GM23338 (cell line): ENCODE measurements around the gene NSMCE1. TPM values are rescaled to one million over a fixed set of nuclear protein-coding genes. Genes with fewer than 3 reads are reported as not detected.

Experiments used
- ATAC-seq: fragments of 200-7000 bp; cut with Tn5 transposase; 3 replicates; pipeline ENCODE4 v1.9.1; 2020
- DNase-seq: peaks from one replicate; pipeline ENCODE4 v3.0.0-alpha.2; 2015; ENCODE audit warnings: low spot score
- H2AFZ ChIP-seq: fragments of 200-600 bp; sonication (generic); 2 replicates; pipeline ENCODE4 v1.8.0; 2016; ENCODE audit warnings: antibody characterized with exemption, mild to moderate bottlenecking, moderate library complexity
- H3F3A ChIP-seq: fragments of 200-600 bp; sonication (generic); replicated peaks from 2 replicates; pipeline ENCODE4 v1.8.0; 2017; ENCODE audit warnings: antibody characterized with exemption, mixed run types, low read depth
- H3K27ac ChIP-seq: fragments of 200-600 bp; sonication (generic); 2 replicates; pipeline ENCODE4 v1.6.1; 2016; ENCODE audit warnings: low read depth
- H3K27me3 ChIP-seq: fragments of 200-600 bp; sonication (generic); 2 replicates; pipeline ENCODE4 v1.8.0; 2016; ENCODE audit warnings: mild to moderate bottlenecking, mixed run types, moderate library complexity; ENCODE audit not compliant: insufficient read depth
- H3K36me3 ChIP-seq: fragments of 200-600 bp; sonication (generic); 2 replicates; pipeline ENCODE4 v1.8.0; 2016; ENCODE audit warnings: mild to moderate bottlenecking; ENCODE audit not compliant: insufficient read depth
- H3K4me1 ChIP-seq: fragments of 200-600 bp; sonication (generic); 2 replicates; pipeline ENCODE4 v1.8.0; 2016; ENCODE audit warnings: mild to moderate bottlenecking, moderate library complexity; ENCODE audit not compliant: insufficient read depth
- H3K4me2 ChIP-seq: fragments of 200-600 bp; sonication (generic); 2 replicates; pipeline ENCODE4 v1.7.1; 2017; ENCODE audit warnings: mixed run types
- H3K4me3 ChIP-seq: fragments of 200-600 bp; sonication (generic); 2 replicates; pipeline ENCODE4 v1.6.1; 2016; ENCODE audit warnings: mixed run types
- H3K79me2 ChIP-seq: fragments of 200-600 bp; sonication (generic); replicated peaks from 2 replicates; pipeline ENCODE4 v1.8.0; 2017; ENCODE audit warnings: mild to moderate bottlenecking; ENCODE audit not compliant: insufficient read depth
- H3K9me2 ChIP-seq: fragments of 200-600 bp; sonication (generic); 2 replicates; pipeline ENCODE4 v1.8.0; 2017; ENCODE audit not compliant: insufficient read depth
- H4K20me1 ChIP-seq: fragments of 200-600 bp; sonication (generic); replicated peaks from 2 replicates; pipeline ENCODE4 v1.8.0; 2017; ENCODE audit warnings: mild to moderate bottlenecking; ENCODE audit not compliant: insufficient read depth
- H3K27ac Mint-ChIP-seq: 2 replicates; pipeline ENCODE4 v1.8.0; 2020; ENCODE audit warnings: inconsistent platforms, mild to moderate bottlenecking, moderate library complexity, mixed read lengths
- H3K27me3 Mint-ChIP-seq: 3 replicates; pipeline ENCODE4 v1.8.0; 2022; ENCODE audit warnings: low read depth, mild to moderate bottlenecking, moderate library complexity, mixed read lengths, inconsistent platforms; ENCODE audit not compliant: insufficient read depth, poor library complexity
- H3K36me3 Mint-ChIP-seq: 3 replicates; pipeline ENCODE4 v1.8.0; 2021; ENCODE audit warnings: low read depth, mild to moderate bottlenecking, inconsistent platforms, moderate library complexity, mixed read lengths
- H3K4me1 Mint-ChIP-seq: 3 replicates; pipeline ENCODE4 v1.8.0; 2020; ENCODE audit warnings: mild to moderate bottlenecking, inconsistent platforms, mixed read lengths
- H3K4me3 Mint-ChIP-seq: 3 replicates; pipeline ENCODE4 v1.8.0; 2021; ENCODE audit warnings: moderate library complexity, mild to moderate bottlenecking, inconsistent platforms, mixed read lengths
- H3K9me3 Mint-ChIP-seq: 3 replicates; pipeline ENCODE4 v1.8.0; 2020; ENCODE audit warnings: moderate library complexity, mild to moderate bottlenecking, inconsistent platforms, mixed read lengths
- CREB1 ChIP-seq: fragments of 250-450 bp; sonication (Bioruptor Pico); IDR thresholded peaks from 2 replicates; pipeline ENCODE4 v1.5.0; 2020; ENCODE audit warnings: low read depth, mild to moderate bottlenecking, moderate library complexity
- EZH2 ChIP-seq: fragments of 200-600 bp; sonication (generic); IDR thresholded peaks from one replicate; pipeline ENCODE4 v1.8.0; 2017; ENCODE audit warnings: antibody characterized with exemption, mild to moderate bottlenecking, low read depth; ENCODE audit not compliant: unreplicated experiment
- NANOG ChIP-seq: IDR thresholded peaks from 2 replicates; pipeline ENCODE4 v1.6.1; 2016; ENCODE audit warnings: antibody characterized with exemption, borderline replicate concordance
- STAT1 ChIP-seq: IDR thresholded peaks from one replicate; pipeline ENCODE4 v1.6.1; 2016; ENCODE audit warnings: antibody characterized with exemption; ENCODE audit not compliant: unreplicated experiment
- ZNF114 ChIP-seq: fragments of 250-450 bp; sonication (Bioruptor Pico); IDR thresholded peaks from 2 replicates; pipeline ENCODE4 v1.5.0; 2020; ENCODE audit warnings: mild to moderate bottlenecking, moderate library complexity
- polyA plus RNA-seq: library from polyadenylated mRNA; unstranded; fragments of >200 nt; fragmentation: Nextera tagmentation; extraction: Ambion mirVana; gene quantifications from 2 replicates; pipeline ENCODE4 v1.2.1, GENCODE V29; 2016
- total RNA-seq: library from RNA; depleted of rRNA; stranded (reverse); fragments of >200 nt; shearing (Covaris generic); gene quantifications from 2 replicates; pipeline ENCODE4 v1.2.3, GENCODE V29; 2014
- TF ChIP-seq, protein P1 (sequence below): IDR thresholded peaks from one replicate; pipeline ENCODE4 v1.6.1; 2018; ENCODE audit warnings: antibody characterized with exemption; ENCODE audit not compliant: unreplicated experiment
- TF ChIP-seq, protein P2 (sequence below): IDR thresholded peaks from 2 replicates; pipeline ENCODE4 v1.6.1; 2016; ENCODE audit warnings: antibody characterized with exemption
- TF ChIP-seq, protein P3 (sequence below): fragments of 250-450 bp; sonication (Bioruptor Pico); IDR thresholded peaks from 2 replicates; pipeline ENCODE4 v1.5.0; 2020; ENCODE audit warnings: mild to moderate bottlenecking, moderate library complexity

Gene NSMCE1
- total and polyA plus RNA-seq, 2 experiments from 2014 or later = 30.6 to 50.8 TPM

DNA sequence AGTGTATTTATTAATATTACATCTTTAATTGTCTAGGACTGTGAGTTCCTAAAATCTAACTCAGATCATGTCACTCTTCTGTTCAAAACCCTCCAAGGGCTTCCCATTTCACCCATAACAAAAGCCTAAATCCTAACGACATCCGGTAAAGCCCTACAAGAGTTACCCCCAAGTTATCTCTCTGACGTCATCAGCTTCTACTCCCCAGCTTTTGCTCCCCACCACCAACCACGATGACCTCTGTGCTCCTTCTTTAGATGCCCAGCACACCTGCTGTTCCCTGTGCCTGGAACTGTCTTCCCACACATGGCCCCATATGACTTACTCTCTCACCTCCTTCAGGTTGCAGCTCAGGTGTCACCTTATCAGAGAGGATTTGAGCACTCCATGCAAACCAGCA, 71.6 kb downstream of the NSMCE1 start:
- H3K27me3 Mint-ChIP-seq = peaks cover 16% of the 10 kb centered on the region
- Histone ChIP-seq H3K36me3 (no peaks in the 10 kb centered on the region), H3F3A (no peaks in the 10 kb centered on the region), H4K20me1 (no peaks in the 10 kb centered on the region), H3K27me3 (no peaks in the 10 kb centered on the region), H3K4me2 (no peak overlapping the region), H3K4me1 (no peaks in the 10 kb centered on the region), H2AFZ (no peak overlapping the region), H3K27ac (no peak overlapping the region), H3K9me2 (no peaks in the 10 kb centered on the region), H3K4me3 (no peak overlapping the region), H3K79me2 (no peaks in the 10 kb centered on the region)
- H3K36me3 Mint-ChIP-seq = no peaks in the 10 kb centered on the region
- ATAC-seq (no peak), DNase-seq (no peak)
- no peak overlapping the region for H3K27ac Mint-ChIP-seq
- TF ChIP-seq ZNF114 (CRISPR knock-in tag) = no peak
- TF ChIP-seq, protein P1, sequence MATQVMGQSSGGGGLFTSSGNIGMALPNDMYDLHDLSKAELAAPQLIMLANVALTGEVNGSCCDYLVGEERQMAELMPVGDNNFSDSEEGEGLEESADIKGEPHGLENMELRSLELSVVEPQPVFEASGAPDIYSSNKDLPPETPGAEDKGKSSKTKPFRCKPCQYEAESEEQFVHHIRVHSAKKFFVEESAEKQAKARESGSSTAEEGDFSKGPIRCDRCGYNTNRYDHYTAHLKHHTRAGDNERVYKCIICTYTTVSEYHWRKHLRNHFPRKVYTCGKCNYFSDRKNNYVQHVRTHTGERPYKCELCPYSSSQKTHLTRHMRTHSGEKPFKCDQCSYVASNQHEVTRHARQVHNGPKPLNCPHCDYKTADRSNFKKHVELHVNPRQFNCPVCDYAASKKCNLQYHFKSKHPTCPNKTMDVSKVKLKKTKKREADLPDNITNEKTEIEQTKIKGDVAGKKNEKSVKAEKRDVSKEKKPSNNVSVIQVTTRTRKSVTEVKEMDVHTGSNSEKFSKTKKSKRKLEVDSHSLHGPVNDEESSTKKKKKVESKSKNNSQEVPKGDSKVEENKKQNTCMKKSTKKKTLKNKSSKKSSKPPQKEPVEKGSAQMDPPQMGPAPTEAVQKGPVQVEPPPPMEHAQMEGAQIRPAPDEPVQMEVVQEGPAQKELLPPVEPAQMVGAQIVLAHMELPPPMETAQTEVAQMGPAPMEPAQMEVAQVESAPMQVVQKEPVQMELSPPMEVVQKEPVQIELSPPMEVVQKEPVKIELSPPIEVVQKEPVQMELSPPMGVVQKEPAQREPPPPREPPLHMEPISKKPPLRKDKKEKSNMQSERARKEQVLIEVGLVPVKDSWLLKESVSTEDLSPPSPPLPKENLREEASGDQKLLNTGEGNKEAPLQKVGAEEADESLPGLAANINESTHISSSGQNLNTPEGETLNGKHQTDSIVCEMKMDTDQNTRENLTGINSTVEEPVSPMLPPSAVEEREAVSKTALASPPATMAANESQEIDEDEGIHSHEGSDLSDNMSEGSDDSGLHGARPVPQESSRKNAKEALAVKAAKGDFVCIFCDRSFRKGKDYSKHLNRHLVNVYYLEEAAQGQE = no peak
- TF ChIP-seq, protein P2, sequence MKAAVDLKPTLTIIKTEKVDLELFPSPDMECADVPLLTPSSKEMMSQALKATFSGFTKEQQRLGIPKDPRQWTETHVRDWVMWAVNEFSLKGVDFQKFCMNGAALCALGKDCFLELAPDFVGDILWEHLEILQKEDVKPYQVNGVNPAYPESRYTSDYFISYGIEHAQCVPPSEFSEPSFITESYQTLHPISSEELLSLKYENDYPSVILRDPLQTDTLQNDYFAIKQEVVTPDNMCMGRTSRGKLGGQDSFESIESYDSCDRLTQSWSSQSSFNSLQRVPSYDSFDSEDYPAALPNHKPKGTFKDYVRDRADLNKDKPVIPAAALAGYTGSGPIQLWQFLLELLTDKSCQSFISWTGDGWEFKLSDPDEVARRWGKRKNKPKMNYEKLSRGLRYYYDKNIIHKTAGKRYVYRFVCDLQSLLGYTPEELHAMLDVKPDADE = no peak
- no peak for TF ChIP-seq CREB1 (CRISPR knock-in tag)
- TF ChIP-seq NANOG = no peak
- no peak for TF ChIP-seq EZH2
- no peak for TF ChIP-seq STAT1
- TF ChIP-seq, protein P3, sequence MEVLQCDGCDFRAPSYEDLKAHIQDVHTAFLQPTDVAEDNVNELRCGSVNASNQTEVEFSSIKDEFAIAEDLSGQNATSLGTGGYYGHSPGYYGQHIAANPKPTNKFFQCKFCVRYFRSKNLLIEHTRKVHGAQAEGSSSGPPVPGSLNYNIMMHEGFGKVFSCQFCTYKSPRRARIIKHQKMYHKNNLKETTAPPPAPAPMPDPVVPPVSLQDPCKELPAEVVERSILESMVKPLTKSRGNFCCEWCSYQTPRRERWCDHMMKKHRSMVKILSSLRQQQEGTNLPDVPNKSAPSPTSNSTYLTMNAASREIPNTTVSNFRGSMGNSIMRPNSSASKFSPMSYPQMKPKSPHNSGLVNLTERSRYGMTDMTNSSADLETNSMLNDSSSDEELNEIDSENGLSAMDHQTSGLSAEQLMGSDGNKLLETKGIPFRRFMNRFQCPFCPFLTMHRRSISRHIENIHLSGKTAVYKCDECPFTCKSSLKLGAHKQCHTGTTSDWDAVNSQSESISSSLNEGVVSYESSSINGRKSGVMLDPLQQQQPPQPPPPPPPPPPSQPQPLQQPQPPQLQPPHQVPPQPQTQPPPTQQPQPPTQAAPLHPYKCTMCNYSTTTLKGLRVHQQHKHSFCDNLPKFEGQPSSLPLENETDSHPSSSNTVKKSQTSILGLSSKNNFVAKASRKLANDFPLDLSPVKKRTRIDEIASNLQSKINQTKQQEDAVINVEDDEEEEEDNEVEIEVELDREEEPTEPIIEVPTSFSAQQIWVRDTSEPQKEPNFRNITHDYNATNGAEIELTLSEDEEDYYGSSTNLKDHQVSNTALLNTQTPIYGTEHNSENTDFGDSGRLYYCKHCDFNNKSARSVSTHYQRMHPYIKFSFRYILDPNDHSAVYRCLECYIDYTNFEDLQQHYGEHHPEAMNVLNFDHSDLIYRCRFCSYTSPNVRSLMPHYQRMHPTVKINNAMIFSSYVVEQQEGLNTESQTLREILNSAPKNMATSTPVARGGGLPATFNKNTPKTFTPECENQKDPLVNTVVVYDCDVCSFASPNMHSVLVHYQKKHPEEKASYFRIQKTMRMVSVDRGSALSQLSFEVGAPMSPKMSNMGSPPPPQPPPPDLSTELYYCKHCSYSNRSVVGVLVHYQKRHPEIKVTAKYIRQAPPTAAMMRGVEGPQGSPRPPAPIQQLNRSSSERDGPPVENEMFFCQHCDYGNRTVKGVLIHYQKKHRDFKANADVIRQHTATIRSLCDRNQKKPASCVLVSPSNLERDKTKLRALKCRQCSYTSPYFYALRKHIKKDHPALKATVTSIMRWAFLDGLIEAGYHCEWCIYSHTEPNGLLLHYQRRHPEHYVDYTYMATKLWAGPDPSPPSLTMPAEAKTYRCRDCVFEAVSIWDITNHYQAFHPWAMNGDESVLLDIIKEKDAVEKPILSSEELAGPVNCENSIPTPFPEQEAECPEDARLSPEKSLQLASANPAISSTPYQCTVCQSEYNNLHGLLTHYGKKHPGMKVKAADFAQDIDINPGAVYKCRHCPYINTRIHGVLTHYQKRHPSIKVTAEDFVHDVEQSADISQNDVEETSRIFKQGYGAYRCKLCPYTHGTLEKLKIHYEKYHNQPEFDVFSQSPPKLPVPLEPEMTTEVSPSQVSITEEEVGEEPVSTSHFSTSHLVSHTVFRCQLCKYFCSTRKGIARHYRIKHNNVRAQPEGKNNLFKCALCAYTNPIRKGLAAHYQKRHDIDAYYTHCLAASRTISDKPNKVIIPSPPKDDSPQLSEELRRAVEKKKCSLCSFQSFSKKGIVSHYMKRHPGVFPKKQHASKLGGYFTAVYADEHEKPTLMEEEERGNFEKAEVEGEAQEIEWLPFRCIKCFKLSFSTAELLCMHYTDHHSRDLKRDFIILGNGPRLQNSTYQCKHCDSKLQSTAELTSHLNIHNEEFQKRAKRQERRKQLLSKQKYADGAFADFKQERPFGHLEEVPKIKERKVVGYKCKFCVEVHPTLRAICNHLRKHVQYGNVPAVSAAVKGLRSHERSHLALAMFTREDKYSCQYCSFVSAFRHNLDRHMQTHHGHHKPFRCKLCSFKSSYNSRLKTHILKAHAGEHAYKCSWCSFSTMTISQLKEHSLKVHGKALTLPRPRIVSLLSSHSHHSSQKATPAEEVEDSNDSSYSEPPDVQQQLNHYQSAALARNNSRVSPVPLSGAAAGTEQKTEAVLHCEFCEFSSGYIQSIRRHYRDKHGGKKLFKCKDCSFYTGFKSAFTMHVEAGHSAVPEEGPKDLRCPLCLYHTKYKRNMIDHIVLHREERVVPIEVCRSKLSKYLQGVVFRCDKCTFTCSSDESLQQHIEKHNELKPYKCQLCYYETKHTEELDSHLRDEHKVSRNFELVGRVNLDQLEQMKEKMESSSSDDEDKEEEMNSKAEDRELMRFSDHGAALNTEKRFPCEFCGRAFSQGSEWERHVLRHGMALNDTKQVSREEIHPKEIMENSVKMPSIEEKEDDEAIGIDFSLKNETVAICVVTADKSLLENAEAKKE = no peak
- H3K4me3 Mint-ChIP-seq = no peak overlapping the region
- peaks cover 12% of the 10 kb centered on the region; the same call in 2 of the 3 replicates for H3K4me1 Mint-ChIP-seq
- peaks cover 19% of the 10 kb centered on the region for H3K9me3 Mint-ChIP-seq
